ENCODE measurements around the gene IRAK1BP1. TPM values are rescaled to one million over a fixed set of nuclear protein-coding genes. Genes with fewer than 3 reads are reported as not detected.
"Not testable (repeated sequence)": the region's sequence is repeated elsewhere in the genome, so short reads cannot be mapped to it uniquely, and the experiment has no call there.

The IRAK1BP1 gene
- total RNA-seq, 1 experiment from 2014 or later = 1.8 TPM

DNA sequence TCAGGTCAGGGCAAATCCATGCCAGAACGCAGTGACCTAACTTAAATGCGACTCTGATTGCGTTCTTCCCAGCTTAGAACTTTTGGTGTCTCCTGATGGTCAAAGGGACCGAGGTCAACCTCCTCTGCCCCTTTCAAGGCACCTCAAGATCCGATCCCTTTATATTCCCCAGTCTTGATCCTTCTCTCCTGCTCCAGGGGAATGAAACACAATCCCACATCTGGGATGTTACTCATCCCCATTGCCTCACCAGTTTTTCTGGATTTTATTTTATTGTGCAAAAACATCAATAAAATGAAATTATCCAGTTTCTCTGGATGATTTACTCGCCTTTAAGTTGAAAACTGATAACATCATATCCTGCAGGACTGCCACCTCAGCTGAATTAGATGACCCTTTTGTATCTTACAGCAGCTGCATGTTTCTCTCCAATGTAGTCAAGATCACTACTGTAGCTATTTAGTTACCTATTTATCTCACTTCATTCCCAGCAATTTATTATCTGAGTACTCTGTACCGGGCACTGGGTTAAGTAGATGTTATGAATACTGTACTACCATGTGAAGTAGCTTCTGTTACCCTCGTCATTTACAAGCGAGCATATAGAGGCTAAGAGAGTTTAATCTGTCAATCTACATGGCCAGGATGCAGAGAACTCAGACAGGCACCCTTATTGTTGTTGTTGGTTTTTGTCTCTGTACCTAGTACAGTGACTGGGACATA, 44.0 kb downstream of the IRAK1BP1 start:
- no peak for DNase-seq
- ChIA-PET CTCF (no interaction called here), POLR2A (no interaction called here)
- peaks cover 18% of the 10 kb centered on the region for H3K4me1 Mint-ChIP-seq (ENCODE audit: low read depth, unreplicated experiment)
- BruUV-seq (replicated peaks) = no TSS peak
- H3K4me3 Mint-ChIP-seq (ENCODE audit: unreplicated experiment) = peak overlapping the region; percentile 70
- no peak overlapping the region for H3K27ac Mint-ChIP-seq (ENCODE audit: unreplicated experiment)
- TF ChIP-seq CTCF (IDR thresholded peaks at IDR 0.05; ENCODE audit: insufficient read depth in 1 of 2, low read depth in 1 of 2, low read length in 1 of 2, severe bottlenecking in 1 of 2, unreplicated experiment in 1 of 2) = no peak
- intact Hi-C loops (cut with micrococcal nuclease; ENCODE audit: unreplicated experiment) = no loop called here
- Histone ChIP-seq H3K4me1 (no peaks in the 10 kb centered on the region), H3K4me3 (ENCODE audit: low read depth, low read length) (peak overlapping the region; percentile 58; the same call in 1 of the 2 replicates), H3K9me3 (no peaks in the 10 kb centered on the region), H3K27me3 (replicated peaks; ENCODE audit: control insufficient read depth, insufficient read depth, low read length) (no peaks in the 10 kb centered on the region), H3K36me3 (ENCODE audit: control insufficient read depth, insufficient read depth, low read length) (no peaks in the 10 kb centered on the region)
- no peaks in the 10 kb centered on the region for H3K27me3 Mint-ChIP-seq (ENCODE audit: insufficient read depth, unreplicated experiment)
- no peaks in the 10 kb centered on the region for H3K36me3 Mint-ChIP-seq (ENCODE audit: insufficient read depth, unreplicated experiment)
- H3K9me3 Mint-ChIP-seq (ENCODE audit: unreplicated experiment) = no peaks in the 10 kb centered on the region

- intact Hi-C loops (cut with micrococcal nuclease; ENCODE audit: unreplicated experiment) = no loop called here
- H3K36me3 ChIP-seq (ENCODE audit: control insufficient read depth, insufficient read depth, low read length) = no peaks in the 10 kb centered on the region
- no peak overlapping the region for H3K4me3 ChIP-seq (ENCODE audit: low read depth, low read length)
- H3K27ac Mint-ChIP-seq (ENCODE audit: unreplicated experiment) = no peak overlapping the region
- no peaks in the 10 kb centered on the region for H3K27me3 Mint-ChIP-seq (ENCODE audit: insufficient read depth, unreplicated experiment)
- peaks cover 2% of the 10 kb centered on the region for H3K4me1 Mint-ChIP-seq (ENCODE audit: low read depth, unreplicated experiment)
- TF ChIP-seq CTCF (IDR thresholded peaks at IDR 0.05; ENCODE audit: insufficient read depth in 1 of 2, low read depth in 1 of 2, low read length in 1 of 2, severe bottlenecking in 1 of 2, unreplicated experiment in 1 of 2) = no peak
- POLR2A ChIA-PET = no interaction called here
- H3K4me1 ChIP-seq = no peaks in the 10 kb centered on the region
- H3K27me3 ChIP-seq (replicated peaks; ENCODE audit: control insufficient read depth, insufficient read depth, low read length) = no peaks in the 10 kb centered on the region
- CTCF ChIA-PET = no interaction called here
- no peaks in the 10 kb centered on the region for H3K36me3 Mint-ChIP-seq (ENCODE audit: insufficient read depth, unreplicated experiment)
- H3K9me3 Mint-ChIP-seq (ENCODE audit: unreplicated experiment) = peaks cover 7% of the 10 kb centered on the region
- BruUV-seq (replicated peaks) = no TSS peak
- no peak for DNase-seq
- no peaks in the 10 kb centered on the region; the same call in none of the 2 replicates for H3K9me3 ChIP-seq
- H3K4me3 Mint-ChIP-seq (ENCODE audit: unreplicated experiment) = no peak overlapping the region
These were observed 49.1 kb downstream of the IRAK1BP1 start for GRCh38 chr6:78916411-78916810.

GRCh38 chr6:78917788-78918187, 50.4 kb downstream of the IRAK1BP1 start:
- no peaks in the 10 kb centered on the region for H3K27me3 Mint-ChIP-seq (ENCODE audit: insufficient read depth, unreplicated experiment)
- no peak for DNase-seq

GRCh38 chr6:78921168-78921567, 53.8 kb downstream of the IRAK1BP1 start:
- H3K36me3 ChIP-seq (ENCODE audit: control insufficient read depth, insufficient read depth, low read length); H3K4me3 Mint-ChIP-seq (ENCODE audit: unreplicated experiment); H3K27me3 ChIP-seq (replicated peaks; ENCODE audit: control insufficient read depth, insufficient read depth, low read length); H3K27ac Mint-ChIP-seq (ENCODE audit: unreplicated experiment); BruUV-seq (replicated peaks); H3K27me3 Mint-ChIP-seq (ENCODE audit: insufficient read depth, unreplicated experiment); CTCF ChIA-PET; H3K9me3 ChIP-seq; H3K36me3 Mint-ChIP-seq (ENCODE audit: insufficient read depth, unreplicated experiment); intact Hi-C loops (cut with micrococcal nuclease; ENCODE audit: unreplicated experiment); H3K4me3 ChIP-seq (ENCODE audit: low read depth, low read length); DNase-seq; POLR2A ChIA-PET; H3K4me1 ChIP-seq; H3K4me1 Mint-ChIP-seq (ENCODE audit: low read depth, unreplicated experiment): not testable (repeated sequence)
- peaks cover 28% of the 10 kb centered on the region for H3K9me3 Mint-ChIP-seq (ENCODE audit: unreplicated experiment)

More at GRCh38 chr6:78917788-78918187, 50.4 kb downstream of the IRAK1BP1 start:
- Mint-ChIP-seq H3K9me3 (ENCODE audit: unreplicated experiment) (peaks cover 21% of the 10 kb centered on the region), H3K27ac (ENCODE audit: unreplicated experiment) (no peak overlapping the region), H3K4me1 (ENCODE audit: low read depth, unreplicated experiment) (no peaks in the 10 kb centered on the region), H3K36me3 (ENCODE audit: insufficient read depth, unreplicated experiment) (no peaks in the 10 kb centered on the region), H3K4me3 (ENCODE audit: unreplicated experiment) (no peak overlapping the region)
- no TSS peak for BruUV-seq (replicated peaks)
- ChIA-PET CTCF (no interaction called here), POLR2A (no interaction called here)
- H3K4me1 ChIP-seq = no peaks in the 10 kb centered on the region
- H3K9me3 ChIP-seq = no peaks in the 10 kb centered on the region; the same call in none of the 2 replicates
- intact Hi-C loops (cut with micrococcal nuclease; ENCODE audit: unreplicated experiment) = no loop called here
- no peak overlapping the region for H3K4me3 ChIP-seq (ENCODE audit: low read depth, low read length)
- no peaks in the 10 kb centered on the region for H3K27me3 ChIP-seq (replicated peaks; ENCODE audit: control insufficient read depth, insufficient read depth, low read length)
- no peaks in the 10 kb centered on the region for H3K36me3 ChIP-seq (ENCODE audit: control insufficient read depth, insufficient read depth, low read length)
- TF ChIP-seq CTCF (IDR thresholded peaks at IDR 0.05; ENCODE audit: insufficient read depth in 1 of 2, low read depth in 1 of 2, low read length in 1 of 2, severe bottlenecking in 1 of 2, unreplicated experiment in 1 of 2) = no peak

Data from Caco-2 (cell line).